Stimulated activated CD4-positive, alpha-beta T cell treated with anti-CD3 and anti-CD28 coated beads, TNF-alpha, amount 100 ng/mL, for 1 hour (primary cell): ENCODE results near the gene CD55.
A peak's percentile ranks its signal among the peaks of the same experiment; 100 is the strongest.

Experiments used
- DNase-seq, 3 donors: peaks; one replicate each; pipeline ENCODE4 v3.0.0-alpha.2; 2020; ENCODE audit warnings: low read depth in 3 of 3, low spot score in 1 of 3

CD55 gene

GRCh38 chr1:207321079-207321789 is at the start of gene CD55:
TSS of gene CD55 (plus strand) at chr1:207321678. CDS start at chr1:207321766, 88 bp downstream.
- peak; percentile 82 to 97 (median 94) for DNase-seq

- no peak for DNase-seq
Measured at GRCh38 chr1:207274882-207275281, 46.6 kb upstream of the CD55 start.

- no peak for DNase-seq
Measured at GRCh38 chr1:207276465-207276864, 45.0 kb upstream of the CD55 start.

GRCh38 chr1:207277241-207277640 is 44.2 kb upstream of the CD55 start:
- no peak for DNase-seq

GRCh38 chr1:207279652-207280051 is 41.8 kb upstream of the CD55 start:
- DNase-seq, result no peak

- no peak for DNase-seq
Measured at GRCh38 chr1:207280706-207281105, 40.8 kb upstream of the CD55 start.

- no peak for DNase-seq
Measured at GRCh38 chr1:207282058-207282457, 39.4 kb upstream of the CD55 start.

- no peak for DNase-seq
Measured at GRCh38 chr1:207282496-207283380, 38.7 kb upstream of the CD55 start.

- no peak for DNase-seq
Measured at GRCh38 chr1:207283421-207283820, 38.1 kb upstream of the CD55 start.

- DNase-seq, result no peak
Measured at GRCh38 chr1:207284209-207284897, 37.1 kb upstream of the CD55 start.

- no peak for DNase-seq
Measured at GRCh38 chr1:207286786-207287468, 34.6 kb upstream of the CD55 start.

- DNase-seq, result no peak
Measured at GRCh38 chr1:207288315-207288714, 33.2 kb upstream of the CD55 start.

GRCh38 chr1:207289756-207290155 is 31.7 kb upstream of the CD55 start:
- DNase-seq, result no peak

GRCh38 chr1:207291723-207292122 is 29.8 kb upstream of the CD55 start:
- no peak for DNase-seq

- DNase-seq, result no peak
Measured at GRCh38 chr1:207298186-207298585, 23.3 kb upstream of the CD55 start.

GRCh38 chr1:207298636-207299398 is 22.7 kb upstream of the CD55 start:
- no peak for DNase-seq

- no peak for DNase-seq
Measured at GRCh38 chr1:207300970-207301369, 20.5 kb upstream of the CD55 start.

GRCh38 chr1:207302618-207303393 is 18.7 kb upstream of the CD55 start:
- no peak for DNase-seq

- DNase-seq, result no peak
Measured at GRCh38 chr1:207304710-207305488, 16.6 kb upstream of the CD55 start.
